NCI-H1694 (cell line): ENCODE data around the gene PCCB.
A peak's percentile ranks its signal among the peaks of the same experiment; 100 is the strongest.
"Not testable (repeated sequence)": the region's sequence is repeated elsewhere in the genome, so short reads cannot be mapped to it uniquely, and the experiment has no call there.

Experiments used
- DNase-seq: peaks from one replicate; lab custom pipeline; 2025; lab: John Stamatoyannopoulos, UW

PCCB gene

GRCh38 chr3:136262559-136262958 lies 12.4 kb downstream of the PCCB start:
- DNase-seq: no peak

GRCh38 chr3:136263251-136263650 lies 13.1 kb downstream of the PCCB start:
- DNase-seq: no peak

GRCh38 chr3:136266468-136267125 lies 16.5 kb downstream of the PCCB start:
- DNase-seq: not testable (repeated sequence)

- DNase-seq: no peak
Observed at GRCh38 chr3:136267235-136267634, 17.1 kb downstream of the PCCB start.

GRCh38 chr3:136270179-136270578 lies 20.0 kb downstream of the PCCB start:
- DNase-seq: no peak

GRCh38 chr3:136271626-136272025 lies 21.5 kb downstream of the PCCB start:
- DNase-seq: not testable (repeated sequence)

- no peak for DNase-seq
Observed at GRCh38 chr3:136276049-136276755, 26.1 kb downstream of the PCCB start.

GRCh38 chr3:136277115-136277514 lies 27.0 kb downstream of the PCCB start:
- no peak for DNase-seq

- peak; percentile 35 for DNase-seq
Observed at GRCh38 chr3:136277634-136278033, 27.5 kb downstream of the PCCB start.

- DNase-seq: no peak
Observed at GRCh38 chr3:136279092-136279491, 29.0 kb downstream of the PCCB start.

GRCh38 chr3:136280961-136281360 lies 30.8 kb downstream of the PCCB start:
- no peak for DNase-seq

GRCh38 chr3:136281966-136282520 lies 31.9 kb downstream of the PCCB start:
- DNase-seq: no peak

- DNase-seq: no peak
Observed at GRCh38 chr3:136283627-136284026, 33.5 kb downstream of the PCCB start.

GRCh38 chr3:136291302-136291701 lies 41.2 kb downstream of the PCCB start:
- DNase-seq: no peak

GRCh38 chr3:136292500-136292899 lies 42.4 kb downstream of the PCCB start:
- no peak for DNase-seq

- no peak for DNase-seq
Observed at GRCh38 chr3:136293279-136293678, 43.1 kb downstream of the PCCB start.

- no peak for DNase-seq
Observed at GRCh38 chr3:136294176-136294575, 44.0 kb downstream of the PCCB start.

GRCh38 chr3:136296960-136297359 lies 46.8 kb downstream of the PCCB start:
- no peak for DNase-seq

GRCh38 chr3:136297826-136298225 lies 47.7 kb downstream of the PCCB start:
- DNase-seq: no peak

GRCh38 chr3:136300444-136300843 lies 50.3 kb downstream of the PCCB start:
- no peak for DNase-seq

- DNase-seq: peak; percentile 40
Observed at GRCh38 chr3:136305879-136306278, 55.7 kb downstream of the PCCB start.

GRCh38 chr3:136311261-136311660 lies 61.1 kb downstream of the PCCB start:
- no peak for DNase-seq

- no peak for DNase-seq
Observed at GRCh38 chr3:136311968-136312367, 61.8 kb downstream of the PCCB start.
